ENCODE results near the gene PRR12.

DNA sequence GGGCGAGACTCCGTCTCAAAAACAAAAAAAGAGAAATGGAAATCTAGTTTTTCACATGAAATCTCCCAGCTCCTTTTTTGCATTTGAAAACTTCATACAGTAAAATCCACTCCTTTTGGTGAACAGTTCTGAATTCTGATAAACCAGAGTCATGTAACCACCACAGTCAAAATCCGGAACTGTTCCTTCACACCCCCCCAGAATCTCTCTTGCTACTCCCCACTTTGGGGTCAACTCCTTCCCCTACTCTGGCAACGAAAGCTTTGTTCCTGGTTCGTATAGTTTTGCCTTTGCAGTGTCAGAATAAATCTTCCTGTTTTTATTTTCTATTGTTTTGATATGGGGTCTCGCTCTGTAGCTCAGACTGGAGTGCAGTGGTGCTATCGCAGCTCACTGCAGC lies 39.5 kb upstream of the PRR12 start:
- no peak for TF ChIP-seq POLR2A (IDR thresholded peaks at IDR 0.05)
- TF ChIP-seq CTCF (IDR thresholded peaks at IDR 0.05): no peak
